Vagina (tissue), 2 donors: ENCODE measurements around the gene NLRP12. TPM values are rescaled to one million over a fixed set of nuclear protein-coding genes. Genes with fewer than 3 reads are reported as not detected.
"Not testable (repeated sequence)": the region's sequence is repeated elsewhere in the genome, so short reads cannot be mapped to it uniquely, and the experiment has no call there.

ENCODE experiments used
- DNase-seq, 2 donors: peaks; one replicate each; pipeline ENCODE4 v3.0.0-alpha.2; 2017; ENCODE audit errors: extremely low spot score in 2 of 2
- H3K27ac ChIP-seq: fragments of 200-600 bp; sonication (generic); one replicate; pipeline ENCODE4 v1.5.1; 2019
- H3K27me3 ChIP-seq: fragments of 200-600 bp; sonication (generic); one replicate; pipeline ENCODE4 v1.5.1; 2019
- H3K36me3 ChIP-seq, 2 donors: fragments of 200-600 bp; sonication (generic); one replicate each; pipeline ENCODE4 v1.5.1; 2017 to 2019
- H3K4me1 ChIP-seq: fragments of 200-600 bp; sonication (generic); one replicate; pipeline ENCODE4 v1.5.1; 2019
- H3K4me3 ChIP-seq, 2 donors: fragments of 200-600 bp; sonication (generic); 1 replicate in 1 of 2; 2 replicates in 1 of 2; pipeline ENCODE4 v1.5.1; 2016 to 2019
- H3K9me3 ChIP-seq: fragments of 200-600 bp; sonication (generic); one replicate; pipeline ENCODE4 v1.5.1; 2019
- CTCF ChIP-seq, 3 experiments: fragments of 450-650 bp in 2 of 3; fragments of 200-600 bp in 1 of 3; sonication (generic) in 1 of 3; IDR thresholded peaks; one replicate each; pipeline ENCODE4 v1.5.1; 2017 to 2019; ENCODE audit warnings: antibody characterized with exemption in 3 of 3, mild to moderate bottlenecking in 2 of 3, moderate library complexity in 2 of 3
- POLR2A ChIP-seq, 2 donors: fragments of 450-650 bp; IDR thresholded peaks; one replicate each; pipeline ENCODE4 v1.6.1; 2017; ENCODE audit warnings: antibody characterized with exemption in 2 of 2, mild to moderate bottlenecking in 2 of 2, moderate library complexity in 2 of 2
- POLR2AphosphoS5 ChIP-seq, 2 donors: sonication (generic); formaldehyde crosslinking; IDR thresholded peaks; one replicate each; pipeline ENCODE4 v1.9.0; 2017; ENCODE audit warnings: antibody characterized with exemption in 2 of 2, mild to moderate bottlenecking in 2 of 2, low read depth in 1 of 2; ENCODE audit not compliant: insufficient read depth in 1 of 2
- intact Hi-C: fragments of 100-400 bp; cut with DNase I; formaldehyde crosslinking; loops from one replicate; pipeline ENCODE4 v1.15.1; 2023
- total RNA-seq: library from RNA; depleted of rRNA; stranded (reverse); fragments of >200 nt; gene quantifications from one replicate; pipeline ENCODE4 v1.2.3, GENCODE V29; 2016

Gene NLRP12
- total RNA-seq, 1 donor from 2014 or later, result 0.49 TPM

- Histone ChIP-seq H3K4me1 (no peaks in the 10 kb centered on the region), H3K27ac (no peak overlapping the region), H3K36me3 (no peaks in the 10 kb centered on the region), H3K27me3 (no peaks in the 10 kb centered on the region), H3K4me3 (no peak overlapping the region), H3K9me3 (no peaks in the 10 kb centered on the region)
- DNase-seq, result no peak
- intact Hi-C loops, result no loop called here
- no peak for TF ChIP-seq POLR2A (IDR thresholded peaks at IDR 0.05)
These were observed 34.1 kb downstream of the NLRP12 start for GRCh38 chr19:53789708-53790678.

GRCh38 chr19:53787266-53787665 lies 36.8 kb downstream of the NLRP12 start:
- DNase-seq, result no peak
- no peak overlapping the region for H3K4me3 ChIP-seq
- no peak for TF ChIP-seq POLR2AphosphoS5 (IDR thresholded peaks at IDR 0.05; ENCODE audit: insufficient read depth in 1 of 2, low read depth in 1 of 2)
- TF ChIP-seq POLR2A (IDR thresholded peaks at IDR 0.05), result no peak
- TF ChIP-seq CTCF (IDR thresholded peaks at IDR 0.05), result no peak
- intact Hi-C loops, result no loop called here
- no peak overlapping the region for H3K27ac ChIP-seq
- no peaks in the 10 kb centered on the region for H3K27me3 ChIP-seq
- H3K4me1 ChIP-seq, result no peaks in the 10 kb centered on the region
- H3K9me3 ChIP-seq, result no peaks in the 10 kb centered on the region
- H3K36me3 ChIP-seq, result no peaks in the 10 kb centered on the region

GRCh38 chr19:53786744-53787143 lies 37.4 kb downstream of the NLRP12 start:
- intact Hi-C loops, result no loop called here
- H3K4me1 ChIP-seq, result no peaks in the 10 kb centered on the region
- DNase-seq, result no peak
- no peaks in the 10 kb centered on the region for H3K9me3 ChIP-seq
- H3K27me3 ChIP-seq, result no peaks in the 10 kb centered on the region
- TF ChIP-seq CTCF (IDR thresholded peaks at IDR 0.05), result no peak
- no peak for TF ChIP-seq POLR2AphosphoS5 (IDR thresholded peaks at IDR 0.05; ENCODE audit: insufficient read depth in 1 of 2, low read depth in 1 of 2)
- no peaks in the 10 kb centered on the region for H3K36me3 ChIP-seq
- no peak overlapping the region for H3K27ac ChIP-seq
- H3K4me3 ChIP-seq, result no peak overlapping the region

GRCh38 chr19:53785196-53785889 lies 38.8 kb downstream of the NLRP12 start:
- TF ChIP-seq CTCF (IDR thresholded peaks at IDR 0.05) (no peak), POLR2AphosphoS5 (IDR thresholded peaks at IDR 0.05; ENCODE audit: insufficient read depth in 1 of 2, low read depth in 1 of 2) (no peak)
- Histone ChIP-seq H3K27ac (no peak overlapping the region), H3K4me3 (no peak overlapping the region), H3K4me1 (no peaks in the 10 kb centered on the region), H3K36me3 (no peaks in the 10 kb centered on the region), H3K27me3 (no peaks in the 10 kb centered on the region), H3K9me3 (no peaks in the 10 kb centered on the region)
- intact Hi-C loops, result no loop called here
- no peak for DNase-seq

- no peak for TF ChIP-seq POLR2AphosphoS5 (IDR thresholded peaks at IDR 0.05; ENCODE audit: insufficient read depth in 1 of 2, low read depth in 1 of 2)
- TF ChIP-seq POLR2A (IDR thresholded peaks at IDR 0.05), result no peak
- TF ChIP-seq CTCF (IDR thresholded peaks at IDR 0.05), result no peak
- Histone ChIP-seq H3K4me3 (no peak overlapping the region), H3K4me1 (no peaks in the 10 kb centered on the region), H3K9me3 (no peaks in the 10 kb centered on the region), H3K27ac (no peak overlapping the region), H3K36me3 (no peaks in the 10 kb centered on the region), H3K27me3 (no peaks in the 10 kb centered on the region)
- no peak for DNase-seq
- intact Hi-C loops, result no loop called here
These were observed 41.4 kb downstream of the NLRP12 start for GRCh38 chr19:53782698-53783097.

- H3K27me3 ChIP-seq, H3K9me3 ChIP-seq, intact Hi-C loops, DNase-seq, H3K36me3 ChIP-seq, H3K4me1 ChIP-seq, H3K4me3 ChIP-seq, H3K27ac ChIP-seq: not testable (repeated sequence)
These were observed 42.8 kb downstream of the NLRP12 start for GRCh38 chr19:53781332-53781731.
